Measurements from ENCODE around the gene CARS1. TPM values are rescaled to one million over a fixed set of nuclear protein-coding genes. Genes with fewer than 3 reads are reported as not detected.
"Not testable (repeated sequence)": the region's sequence is repeated elsewhere in the genome, so short reads cannot be mapped to it uniquely, and the experiment has no call there.

CARS1 gene
- total RNA-seq, 2 experiments from 2014 or later = 74.6 to 81.5 TPM

- no peak overlapping the region for H3K4me3 Mint-ChIP-seq
- peaks cover 15% of the 10 kb centered on the region for H3K27me3 Mint-ChIP-seq (ENCODE audit: low read depth)
- ATAC-seq (no peak), DNase-seq (no peak)
- no peaks in the 10 kb centered on the region for H3K9me3 Mint-ChIP-seq (ENCODE audit: insufficient read depth)
- ChIA-PET CTCF (interaction anchor here (1.0 to 1.5 kb wide), 2 partner anchors 32 to 139 kb away, joined by 3 read pairs; no protein-coding TSS in a partner anchor), POLR2A (interaction anchor here (1.6 kb wide), 1 partner anchor 12 kb away, joined by 3 read pairs; the partner anchor contains the start of gene CARS1)
- no peak overlapping the region for H3K27ac Mint-ChIP-seq
- no peaks in the 10 kb centered on the region for H3K36me3 Mint-ChIP-seq (ENCODE audit: low read depth)
- H3K4me1 Mint-ChIP-seq (ENCODE audit: low read depth) = no peaks in the 10 kb centered on the region
These were observed 12.2 kb upstream of the CARS1 start for GRCh38 chr11:3069425-3069824.

GRCh38 chr11:3066308-3066707 is 9.1 kb upstream of the CARS1 start:
- CTCF ChIA-PET = interaction anchor here (1.3 kb wide), 1 partner anchor 25 kb away, joined by 3 read pairs; no protein-coding TSS in a partner anchor
- H3K4me1 Mint-ChIP-seq (ENCODE audit: low read depth); H3K9me3 Mint-ChIP-seq (ENCODE audit: insufficient read depth); H3K36me3 Mint-ChIP-seq (ENCODE audit: low read depth); H3K27ac Mint-ChIP-seq; POLR2A ChIA-PET; H3K4me3 Mint-ChIP-seq; DNase-seq; ATAC-seq: not testable (repeated sequence)
- H3K27me3 Mint-ChIP-seq (ENCODE audit: low read depth) = peaks cover 23% of the 10 kb centered on the region

GRCh38 chr11:3064709-3065108 is 7.5 kb upstream of the CARS1 start:
- H3K9me3 Mint-ChIP-seq (ENCODE audit: insufficient read depth); POLR2A ChIA-PET; H3K4me1 Mint-ChIP-seq (ENCODE audit: low read depth); DNase-seq; H3K27ac Mint-ChIP-seq; H3K36me3 Mint-ChIP-seq (ENCODE audit: low read depth); H3K4me3 Mint-ChIP-seq; CTCF ChIA-PET; ATAC-seq: not testable (repeated sequence)
- peaks cover 22% of the 10 kb centered on the region for H3K27me3 Mint-ChIP-seq (ENCODE audit: low read depth)

- H3K36me3 Mint-ChIP-seq (ENCODE audit: low read depth); H3K9me3 Mint-ChIP-seq (ENCODE audit: insufficient read depth); H3K4me1 Mint-ChIP-seq (ENCODE audit: low read depth); CTCF ChIA-PET; H3K27ac Mint-ChIP-seq; DNase-seq; H3K4me3 Mint-ChIP-seq; ATAC-seq; POLR2A ChIA-PET: not testable (repeated sequence)
- H3K27me3 Mint-ChIP-seq (ENCODE audit: low read depth) = peaks cover 22% of the 10 kb centered on the region
These were observed 6.7 kb upstream of the CARS1 start for GRCh38 chr11:3063876-3064275.

- H3K27ac Mint-ChIP-seq; ATAC-seq; H3K36me3 Mint-ChIP-seq (ENCODE audit: low read depth); H3K4me3 Mint-ChIP-seq; H3K9me3 Mint-ChIP-seq (ENCODE audit: insufficient read depth); CTCF ChIA-PET; POLR2A ChIA-PET; H3K4me1 Mint-ChIP-seq (ENCODE audit: low read depth); DNase-seq: not testable (repeated sequence)
- H3K27me3 Mint-ChIP-seq (ENCODE audit: low read depth) = peaks cover 22% of the 10 kb centered on the region
These were observed 6.2 kb upstream of the CARS1 start for GRCh38 chr11:3063432-3063831.

GRCh38 chr11:3060436-3061025 is 3.3 kb upstream of the CARS1 start:
- POLR2A ChIA-PET = no interaction called here
- DNase-seq (no peak), ATAC-seq (no peak)
- CTCF ChIA-PET = interaction anchor here (0.7 kb wide), 1 partner anchor 31 kb away, joined by 3 read pairs; no protein-coding TSS in a partner anchor
- H3K4me1 Mint-ChIP-seq (ENCODE audit: low read depth) = peaks cover 17% of the 10 kb centered on the region
- H3K9me3 Mint-ChIP-seq (ENCODE audit: insufficient read depth) = no peaks in the 10 kb centered on the region
- no peaks in the 10 kb centered on the region for H3K36me3 Mint-ChIP-seq (ENCODE audit: low read depth)
- H3K4me3 Mint-ChIP-seq = no peak overlapping the region
- no peak overlapping the region for H3K27ac Mint-ChIP-seq
- peaks cover 18% of the 10 kb centered on the region for H3K27me3 Mint-ChIP-seq (ENCODE audit: low read depth)

GRCh38 chr11:3058753-3059664 is 1.8 kb upstream of the CARS1 start:
- peaks cover 9% of the 10 kb centered on the region for H3K36me3 Mint-ChIP-seq (ENCODE audit: low read depth)
- H3K4me1 Mint-ChIP-seq (ENCODE audit: low read depth) = peaks cover 32% of the 10 kb centered on the region
- H3K27me3 Mint-ChIP-seq (ENCODE audit: low read depth) = peaks cover 4% of the 10 kb centered on the region
- no peak overlapping the region for H3K27ac Mint-ChIP-seq
- CTCF ChIA-PET = interaction anchor here (0.7 to 1.0 kb wide), 3 partner anchors 10 to 166 kb away, joined by 3 to 4 read pairs (median 3); no protein-coding TSS in a partner anchor
- DNase-seq = no peak
- no peak for ATAC-seq
- H3K9me3 Mint-ChIP-seq (ENCODE audit: insufficient read depth) = no peaks in the 10 kb centered on the region
- H3K4me3 Mint-ChIP-seq = peak overlapping the region; percentile 43
- POLR2A ChIA-PET = no interaction called here

- peak; percentile 37 for DNase-seq
- Mint-ChIP-seq H3K27me3 (ENCODE audit: low read depth) (no peaks in the 10 kb centered on the region), H3K9me3 (ENCODE audit: insufficient read depth) (no peaks in the 10 kb centered on the region), H3K4me3 (peak overlapping the region; percentile 87), H3K4me1 (ENCODE audit: low read depth) (peaks cover 46% of the 10 kb centered on the region), H3K36me3 (ENCODE audit: low read depth) (peaks cover 23% of the 10 kb centered on the region), H3K27ac (peak overlapping the region; percentile 90)
- POLR2A ChIA-PET = interaction anchor here (1.0 to 2.2 kb wide), 4 partner anchors 11 to 67 kb away, joined by 4 to 7 read pairs (median 6); no protein-coding TSS in a partner anchor
- CTCF ChIA-PET = interaction anchor here (0.6 to 1.7 kb wide), 6 partner anchors 9 to 352 kb away, joined by 3 to 5 read pairs (median 3); no protein-coding TSS in a partner anchor
- peak; percentile 20 for ATAC-seq
These were observed 741 bp downstream of the CARS1 start for GRCh38 chr11:3056296-3057068.

GRCh38 chr11:3055891-3056290 is 1.3 kb downstream of the CARS1 start:
- Mint-ChIP-seq H3K27me3 (ENCODE audit: low read depth) (no peaks in the 10 kb centered on the region), H3K36me3 (ENCODE audit: low read depth) (peaks cover 24% of the 10 kb centered on the region), H3K27ac (peak overlapping the region; percentile 90), H3K9me3 (ENCODE audit: insufficient read depth) (no peaks in the 10 kb centered on the region), H3K4me3 (peak overlapping the region; percentile 87), H3K4me1 (ENCODE audit: low read depth) (peaks cover 52% of the 10 kb centered on the region)
- ChIA-PET POLR2A (interaction anchor here (1.8 to 2.2 kb wide), 2 partner anchors 42 to 66 kb away, joined by 6 to 7 read pairs; no protein-coding TSS in a partner anchor), CTCF (interaction anchor here (0.6 to 1.7 kb wide), 3 partner anchors 33 to 66 kb away, joined by 3 to 5 read pairs (median 3); no protein-coding TSS in a partner anchor)
- no peak for ATAC-seq
- no peak for DNase-seq

GRCh38 chr11:3052567-3052966 is 4.7 kb downstream of the CARS1 start:
- ChIA-PET CTCF (interaction anchor here (4.9 kb wide), 1 partner anchor 15 kb away, joined by 25 read pairs; no protein-coding TSS in a partner anchor), POLR2A (no interaction called here)
- Mint-ChIP-seq H3K9me3 (ENCODE audit: insufficient read depth) (no peaks in the 10 kb centered on the region), H3K4me3 (no peak overlapping the region), H3K36me3 (ENCODE audit: low read depth) (peaks cover 24% of the 10 kb centered on the region), H3K27me3 (ENCODE audit: low read depth) (no peaks in the 10 kb centered on the region), H3K27ac (no peak overlapping the region), H3K4me1 (ENCODE audit: low read depth) (peaks cover 63% of the 10 kb centered on the region)
- DNase-seq (no peak), ATAC-seq (no peak)

- H3K27ac Mint-ChIP-seq = no peak overlapping the region
- H3K4me3 Mint-ChIP-seq = no peak overlapping the region
- ChIA-PET CTCF (interaction anchor here (0.8 to 4.9 kb wide), 3 partner anchors 15 to 40 kb away, joined by 3 to 25 read pairs (median 3); no protein-coding TSS in a partner anchor), POLR2A (no interaction called here)
- H3K36me3 Mint-ChIP-seq (ENCODE audit: low read depth) = peaks cover 27% of the 10 kb centered on the region
- peaks cover 60% of the 10 kb centered on the region for H3K4me1 Mint-ChIP-seq (ENCODE audit: low read depth)
- DNase-seq (no peak), ATAC-seq (no peak)
- H3K9me3 Mint-ChIP-seq (ENCODE audit: insufficient read depth) = no peaks in the 10 kb centered on the region
- no peaks in the 10 kb centered on the region for H3K27me3 Mint-ChIP-seq (ENCODE audit: low read depth)
These were observed 5.1 kb downstream of the CARS1 start for GRCh38 chr11:3052109-3052479.
